ENCODE measurements around the gene CCDC141.

The CCDC141 gene

GRCh38 chr2:178905261-178905660, 144.7 kb downstream of the CCDC141 start:
- Histone ChIP-seq H3K4me3 (ENCODE audit: low read depth in 1 of 2, low read length in 2 of 2) (no peak overlapping the region), H3K27ac (ENCODE audit: low read length) (no peak overlapping the region), H3K79me2 (ENCODE audit: insufficient read depth, low read length) (no peaks in the 10 kb centered on the region), H4K20me1 (ENCODE audit: insufficient read depth, low read length) (no peaks in the 10 kb centered on the region), H3K36me3 (ENCODE audit: insufficient read depth, low read length) (no peaks in the 10 kb centered on the region), H3K27me3 (ENCODE audit: insufficient read depth, low read length, poor library complexity) (peaks cover 7% of the 10 kb centered on the region), H3K4me1 (ENCODE audit: insufficient read depth, low read length) (no peaks in the 10 kb centered on the region), H3K9me3 (ENCODE audit: insufficient read depth, low read length, severe bottlenecking) (no peaks in the 10 kb centered on the region), H3K9ac (ENCODE audit: low read depth, low read length) (no peak overlapping the region), H2AFZ (ENCODE audit: low read depth, low read length) (no peak overlapping the region), H3K4me2 (ENCODE audit: insufficient read depth, low read length) (no peak overlapping the region)
- DNase-seq, result no peak
- ATAC-seq (ENCODE audit: insufficient read depth, low read depth), result no peak
- TF ChIP-seq CTCF (IDR thresholded peaks at IDR 0.05; ENCODE audit: borderline replicate concordance, extremely low read depth, low read length, poor library complexity, severe bottlenecking) (no peak), EZH2 (IDR thresholded peaks at IDR 0.05; ENCODE audit: borderline replicate concordance, low read depth, low read length, severe bottlenecking) (no peak)

DNA sequence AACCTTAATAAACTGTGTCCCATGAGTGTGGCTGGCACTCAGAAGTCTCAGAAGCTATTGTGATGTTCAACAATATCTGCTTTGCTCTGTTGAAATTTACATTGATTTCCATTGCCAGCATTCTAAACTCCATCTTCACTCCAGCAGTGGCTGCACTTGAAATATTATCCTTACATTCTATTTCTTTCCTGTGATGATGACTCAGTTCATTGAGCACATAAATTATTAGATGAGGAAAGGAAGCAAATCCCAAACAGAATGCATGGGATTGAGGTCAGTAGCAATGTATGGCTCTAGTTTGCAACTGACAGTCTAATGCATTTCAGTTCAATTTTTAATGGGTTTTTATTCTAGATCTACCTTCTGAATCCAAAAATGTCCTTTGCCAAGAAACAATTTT, 150.3 kb downstream of the CCDC141 start:
- TF ChIP-seq EZH2 (IDR thresholded peaks at IDR 0.05; ENCODE audit: borderline replicate concordance, low read depth, low read length, severe bottlenecking) (no peak), CTCF (IDR thresholded peaks at IDR 0.05; ENCODE audit: borderline replicate concordance, extremely low read depth, low read length, poor library complexity, severe bottlenecking) (no peak)
- Histone ChIP-seq H3K4me2 (ENCODE audit: insufficient read depth, low read length) (no peak overlapping the region), H3K9me3 (ENCODE audit: insufficient read depth, low read length, severe bottlenecking) (no peaks in the 10 kb centered on the region), H3K36me3 (ENCODE audit: insufficient read depth, low read length) (no peaks in the 10 kb centered on the region), H3K9ac (ENCODE audit: low read depth, low read length) (no peak overlapping the region), H3K4me3 (ENCODE audit: low read depth in 1 of 2, low read length in 2 of 2) (no peak overlapping the region), H3K79me2 (ENCODE audit: insufficient read depth, low read length) (no peaks in the 10 kb centered on the region), H2AFZ (ENCODE audit: low read depth, low read length) (no peak overlapping the region), H3K27ac (ENCODE audit: low read length) (no peak overlapping the region), H4K20me1 (ENCODE audit: insufficient read depth, low read length) (no peaks in the 10 kb centered on the region), H3K4me1 (ENCODE audit: insufficient read depth, low read length) (no peaks in the 10 kb centered on the region), H3K27me3 (ENCODE audit: insufficient read depth, low read length, poor library complexity) (peaks cover 3% of the 10 kb centered on the region)
- ATAC-seq (ENCODE audit: insufficient read depth, low read depth) (no peak), DNase-seq (no peak)

DNA sequence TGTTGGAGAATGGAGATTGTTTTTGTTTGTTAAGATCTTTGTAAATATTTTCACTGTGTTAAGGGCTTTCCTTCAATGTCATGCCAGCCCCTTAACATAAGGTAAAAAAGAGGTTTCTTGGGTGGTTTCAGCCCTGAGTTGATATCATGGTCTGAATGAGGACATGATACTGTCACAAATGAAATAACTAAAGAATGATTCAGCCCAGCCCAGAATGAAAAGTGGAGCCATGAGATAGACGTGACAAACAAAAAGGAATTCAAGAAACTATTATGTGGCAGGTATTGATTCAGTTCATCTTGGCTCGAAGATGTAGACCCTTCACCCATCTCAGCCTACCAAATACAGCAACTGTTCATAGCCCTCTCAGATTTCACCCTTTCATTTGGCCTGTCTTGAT, 154.1 kb downstream of the CCDC141 start:
- H3K9me3 ChIP-seq (ENCODE audit: insufficient read depth, low read length, severe bottlenecking), result no peaks in the 10 kb centered on the region
- H3K9ac ChIP-seq (ENCODE audit: low read depth, low read length), result no peak overlapping the region
- peaks cover 3% of the 10 kb centered on the region for H3K27me3 ChIP-seq (ENCODE audit: insufficient read depth, low read length, poor library complexity)
- TF ChIP-seq CTCF (IDR thresholded peaks at IDR 0.05; ENCODE audit: borderline replicate concordance, extremely low read depth, low read length, poor library complexity, severe bottlenecking), result no peak
- TF ChIP-seq EZH2 (IDR thresholded peaks at IDR 0.05; ENCODE audit: borderline replicate concordance, low read depth, low read length, severe bottlenecking), result no peak
- H3K27ac ChIP-seq (ENCODE audit: low read length), result no peak overlapping the region
- no peak overlapping the region for H3K4me3 ChIP-seq (ENCODE audit: low read depth in 1 of 2, low read length in 2 of 2)
- DNase-seq (no peak), ATAC-seq (ENCODE audit: insufficient read depth, low read depth) (no peak)
- H3K4me1 ChIP-seq (ENCODE audit: insufficient read depth, low read length), result peaks cover 2% of the 10 kb centered on the region; the same call in 1 of the 2 replicates
- no peak overlapping the region for H3K4me2 ChIP-seq (ENCODE audit: insufficient read depth, low read length)
- no peaks in the 10 kb centered on the region for H3K36me3 ChIP-seq (ENCODE audit: insufficient read depth, low read length)
- no peaks in the 10 kb centered on the region for H3K79me2 ChIP-seq (ENCODE audit: insufficient read depth, low read length)
- no peaks in the 10 kb centered on the region for H4K20me1 ChIP-seq (ENCODE audit: insufficient read depth, low read length)
- no peak overlapping the region for H2AFZ ChIP-seq (ENCODE audit: low read depth, low read length)

DNA sequence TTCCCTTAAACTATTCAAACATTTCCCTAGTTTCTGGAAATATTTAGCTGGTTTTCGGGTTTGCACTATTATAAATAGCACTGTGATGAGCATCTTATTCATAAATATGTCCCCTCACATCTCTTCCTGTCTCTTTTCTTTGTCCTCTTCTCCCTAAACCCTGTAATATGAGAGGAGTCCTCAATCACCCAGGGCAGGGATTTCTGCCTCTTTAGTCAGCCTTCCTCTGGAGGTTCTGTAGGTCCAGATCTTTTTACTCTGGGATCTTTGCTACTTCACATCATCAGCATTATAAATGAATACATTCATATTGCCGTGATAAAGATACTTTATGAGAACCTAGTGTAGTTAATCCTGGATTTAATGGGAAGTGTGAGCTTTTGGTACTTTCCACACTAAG, 154.8 kb downstream of the CCDC141 start:
- H3K9me3 ChIP-seq (ENCODE audit: insufficient read depth, low read length, severe bottlenecking), result no peaks in the 10 kb centered on the region
- no peaks in the 10 kb centered on the region for H3K36me3 ChIP-seq (ENCODE audit: insufficient read depth, low read length)
- DNase-seq (no peak), ATAC-seq (ENCODE audit: insufficient read depth, low read depth) (no peak)
- H3K27ac ChIP-seq (ENCODE audit: low read length), result no peak overlapping the region
- peaks cover 2% of the 10 kb centered on the region; the same call in 1 of the 2 replicates for H3K4me1 ChIP-seq (ENCODE audit: insufficient read depth, low read length)
- H2AFZ ChIP-seq (ENCODE audit: low read depth, low read length), result no peak overlapping the region
- TF ChIP-seq CTCF (IDR thresholded peaks at IDR 0.05; ENCODE audit: borderline replicate concordance, extremely low read depth, low read length, poor library complexity, severe bottlenecking), result no peak
- TF ChIP-seq EZH2 (IDR thresholded peaks at IDR 0.05; ENCODE audit: borderline replicate concordance, low read depth, low read length, severe bottlenecking), result no peak
- no peak overlapping the region for H3K4me3 ChIP-seq (ENCODE audit: low read depth in 1 of 2, low read length in 2 of 2)
- H3K9ac ChIP-seq (ENCODE audit: low read depth, low read length), result no peak overlapping the region
- no peak overlapping the region for H3K4me2 ChIP-seq (ENCODE audit: insufficient read depth, low read length)
- no peaks in the 10 kb centered on the region for H3K79me2 ChIP-seq (ENCODE audit: insufficient read depth, low read length)
- H3K27me3 ChIP-seq (ENCODE audit: insufficient read depth, low read length, poor library complexity), result peaks cover 3% of the 10 kb centered on the region
- H4K20me1 ChIP-seq (ENCODE audit: insufficient read depth, low read length), result no peaks in the 10 kb centered on the region
